ENCODE measurements around the gene PARP1.
"Not testable (repeated sequence)": the region's sequence is repeated elsewhere in the genome, so short reads cannot be mapped to it uniquely, and the experiment has no call there.

The PARP1 gene

GRCh38 chr1:226428791-226429461 is 21.0 kb upstream of the PARP1 start:
- DNase-seq = peak; percentile 58

GRCh38 chr1:226428348-226428747 is 20.5 kb upstream of the PARP1 start:
- DNase-seq = no peak

GRCh38 chr1:226427131-226427530 is 19.2 kb upstream of the PARP1 start:
- DNase-seq = no peak

- not testable (repeated sequence) for DNase-seq
Observed at GRCh38 chr1:226426395-226426794, 18.5 kb upstream of the PARP1 start.

GRCh38 chr1:226425431-226426031 is 17.6 kb upstream of the PARP1 start:
- DNase-seq = no peak

- DNase-seq = no peak
Observed at GRCh38 chr1:226425004-226425378, 17.1 kb upstream of the PARP1 start.

GRCh38 chr1:226424221-226425003 is 16.5 kb upstream of the PARP1 start:
- peak; percentile 36 for DNase-seq

GRCh38 chr1:226422478-226422877 is 14.6 kb upstream of the PARP1 start:
- DNase-seq = no peak

GRCh38 chr1:226420897-226421296 is 13.0 kb upstream of the PARP1 start:
- no peak for DNase-seq

- no peak for DNase-seq
Observed at GRCh38 chr1:226420328-226420727, 12.4 kb upstream of the PARP1 start.

GRCh38 chr1:226419284-226420029 is 11.6 kb upstream of the PARP1 start:
- no peak for DNase-seq

- no peak for DNase-seq
Observed at GRCh38 chr1:226417830-226418546, 10.1 kb upstream of the PARP1 start.

GRCh38 chr1:226417350-226417749 is 9.5 kb upstream of the PARP1 start:
- no peak for DNase-seq

- DNase-seq = no peak
Observed at GRCh38 chr1:226414098-226414698, 6.3 kb upstream of the PARP1 start.

- no peak for DNase-seq
Observed at GRCh38 chr1:226411619-226412018, 3.7 kb upstream of the PARP1 start.

- DNase-seq = no peak
Observed at GRCh38 chr1:226410958-226411357, 3.1 kb upstream of the PARP1 start.

GRCh38 chr1:226409392-226409791 is 1.5 kb upstream of the PARP1 start:
- no peak for DNase-seq

GRCh38 chr1:226408285-226409184 is 642 bp upstream of the PARP1 start:
- no peak for DNase-seq

- DNase-seq = no peak
Observed at GRCh38 chr1:226407199-226407496, 745 bp downstream of the PARP1 start.

GRCh38 chr1:226406401-226406881 is 1.5 kb downstream of the PARP1 start:
- no peak for DNase-seq

- DNase-seq = no peak
Observed at GRCh38 chr1:226405411-226405988, 2.4 kb downstream of the PARP1 start.
